HPDE6-E6E7 (cell line): ENCODE results near the gene TUBA3D.
"Not testable (repeated sequence)": the region's sequence is repeated elsewhere in the genome, so short reads cannot be mapped to it uniquely, and the experiment has no call there.

Source experiments
- DNase-seq: peaks from one replicate; pipeline ENCODE4 v3.0.0; 2011; ENCODE audit warnings: missing footprints; ENCODE audit errors: extremely low spot score

TUBA3D gene

GRCh38 chr2:131514408-131515166 is 38.7 kb downstream of the TUBA3D start:
- DNase-seq, result not testable (repeated sequence)

GRCh38 chr2:131515235-131515634 is 39.3 kb downstream of the TUBA3D start:
- DNase-seq, result not testable (repeated sequence)

GRCh38 chr2:131516011-131516410 is 40.1 kb downstream of the TUBA3D start:
- no peak for DNase-seq

- DNase-seq, result not testable (repeated sequence)
Measured at GRCh38 chr2:131516621-131517020, 40.7 kb downstream of the TUBA3D start.

GRCh38 chr2:131517106-131517831 is 41.4 kb downstream of the TUBA3D start:
- no peak for DNase-seq

- not testable (repeated sequence) for DNase-seq
Measured at GRCh38 chr2:131517856-131518255, 41.9 kb downstream of the TUBA3D start.

- DNase-seq, result not testable (repeated sequence)
Measured at GRCh38 chr2:131518531-131518930, 42.6 kb downstream of the TUBA3D start.

GRCh38 chr2:131519466-131519865 is 43.5 kb downstream of the TUBA3D start:
- no peak for DNase-seq

- not testable (repeated sequence) for DNase-seq
Measured at GRCh38 chr2:131519871-131520470, 44.1 kb downstream of the TUBA3D start.

GRCh38 chr2:131520526-131520925 is 44.6 kb downstream of the TUBA3D start:
- no peak for DNase-seq

GRCh38 chr2:131521524-131521923 is 45.6 kb downstream of the TUBA3D start:
- not testable (repeated sequence) for DNase-seq

- no peak for DNase-seq
Measured at GRCh38 chr2:131521961-131522781, 46.3 kb downstream of the TUBA3D start.

GRCh38 chr2:131525256-131525655 is 49.3 kb downstream of the TUBA3D start:
- not testable (repeated sequence) for DNase-seq

GRCh38 chr2:131527131-131528001 is 51.4 kb downstream of the TUBA3D start, which contains the start of gene CCDC74A:
CCDC74A (plus strand) TSS chr2:131527888; CDS start chr2:131527971, 83 bp downstream.
- not testable (repeated sequence) for DNase-seq

- not testable (repeated sequence) for DNase-seq
Measured at GRCh38 chr2:131528981-131529863, 53.3 kb downstream of the TUBA3D start.

- not testable (repeated sequence) for DNase-seq
Measured at GRCh38 chr2:131529864-131530445, 54.0 kb downstream of the TUBA3D start.

- not testable (repeated sequence) for DNase-seq
Measured at GRCh38 chr2:131530626-131531344, 54.9 kb downstream of the TUBA3D start.

GRCh38 chr2:131531547-131532185 is 55.7 kb downstream of the TUBA3D start:
- DNase-seq, result not testable (repeated sequence)
